ENCODE data around the gene KISS1. TPM values are rescaled to one million over a fixed set of nuclear protein-coding genes. Genes with fewer than 3 reads are reported as not detected.

The KISS1 gene
- total and polyA plus RNA-seq, 5 donors from 2014 or later: 0.59 TPM; not detected in 4

- Mint-ChIP-seq H3K27me3 (peaks cover 8% of the 10 kb centered on the region), H3K9me3 (peaks cover 0 to 9% (median 3%) of the 10 kb centered on the region in 7 donors), H3K4me3 (no peak overlapping the region)
Measured at GRCh38 chr1:204162494-204163074, 33.7 kb downstream of the KISS1 start.

GRCh38 chr1:204161609-204162493 lies 34.4 kb downstream of the KISS1 start:
- Mint-ChIP-seq H3K4me1 (no peaks in the 10 kb centered on the region), H3K4me3 (no peak overlapping the region), H3K9me3 (peaks cover 0 to 6% (median 0%) of the 10 kb centered on the region in 7 donors), H3K27ac (peak overlapping the region in 1 of 3 donors; percentile 77), H3K27me3 (peaks cover 8% of the 10 kb centered on the region), H3K36me3 (no peaks in the 10 kb centered on the region)
- Histone ChIP-seq H3K27ac (ENCODE audit: insufficient read depth, low read length, poor library complexity, severe bottlenecking) (no peak overlapping the region), H3K36me3 (ENCODE audit: control insufficient read depth, insufficient read depth, low read length) (no peaks in the 10 kb centered on the region), H3K9me3 (ENCODE audit: control insufficient read depth in 2 of 2, low read length in 2 of 2) (peaks cover 0 to 2% of the 10 kb centered on the region in 2 experiments), H3K4me3 (ENCODE audit: low read depth, low read length) (no peak overlapping the region), H3K27me3 (ENCODE audit: control insufficient read depth, insufficient read depth, low read length) (peaks cover 3% of the 10 kb centered on the region), H3K4me1 (ENCODE audit: control insufficient read depth, insufficient read depth, low read length, poor library complexity, severe bottlenecking) (no peaks in the 10 kb centered on the region)
- DNase-seq: no peak
- ATAC-seq (ENCODE audit: low read depth in 2 of 2): no peak

More at GRCh38 chr1:204162494-204163074, 33.7 kb downstream of the KISS1 start:
- peaks cover 3% of the 10 kb centered on the region for H3K27me3 ChIP-seq (ENCODE audit: control insufficient read depth, insufficient read depth, low read length)
- ATAC-seq (ENCODE audit: low read depth in 2 of 2) (peak; percentile 74 to 76), DNase-seq (peak; percentile 57 to 69 (median 59))
- no peaks in the 10 kb centered on the region for H3K36me3 ChIP-seq (ENCODE audit: control insufficient read depth, insufficient read depth, low read length)
- no peak overlapping the region for H3K4me3 ChIP-seq (ENCODE audit: low read depth, low read length)
- no peak overlapping the region for H3K27ac ChIP-seq (ENCODE audit: insufficient read depth, low read length, poor library complexity, severe bottlenecking)
- no peaks in the 10 kb centered on the region for H3K4me1 ChIP-seq (ENCODE audit: control insufficient read depth, insufficient read depth, low read length, poor library complexity, severe bottlenecking)
- H3K4me1 Mint-ChIP-seq: no peaks in the 10 kb centered on the region
- H3K36me3 Mint-ChIP-seq: no peaks in the 10 kb centered on the region
- H3K9me3 ChIP-seq (ENCODE audit: control insufficient read depth in 2 of 2, low read length in 2 of 2): peaks cover 0 to 9% of the 10 kb centered on the region in 2 experiments
- H3K27ac Mint-ChIP-seq: peak overlapping the region in 1 of 3 donors; percentile 77

- Histone ChIP-seq H3K9me3 (ENCODE audit: control insufficient read depth in 2 of 2, low read length in 2 of 2) (no peaks in the 10 kb centered on the region), H3K36me3 (ENCODE audit: control insufficient read depth, insufficient read depth, low read length) (no peaks in the 10 kb centered on the region), H3K4me1 (ENCODE audit: control insufficient read depth, insufficient read depth, low read length, poor library complexity, severe bottlenecking) (no peaks in the 10 kb centered on the region), H3K4me3 (ENCODE audit: low read depth, low read length) (no peak overlapping the region), H3K27me3 (ENCODE audit: control insufficient read depth, insufficient read depth, low read length) (peaks cover 2% of the 10 kb centered on the region), H3K27ac (ENCODE audit: insufficient read depth, low read length, poor library complexity, severe bottlenecking) (no peak overlapping the region)
- H3K27me3 Mint-ChIP-seq: peaks cover 27% of the 10 kb centered on the region
- ATAC-seq (ENCODE audit: low read depth in 2 of 2): no peak
- H3K4me3 Mint-ChIP-seq: peak overlapping the region in 1 of 4 donors; percentile 19
- peaks cover 0 to 3% (median 0%) of the 10 kb centered on the region in 7 donors for H3K9me3 Mint-ChIP-seq
- H3K36me3 Mint-ChIP-seq: no peaks in the 10 kb centered on the region
- no peak for DNase-seq
- H3K27ac Mint-ChIP-seq: no peak overlapping the region
- H3K4me1 Mint-ChIP-seq: peaks cover 0 to under 1% (median 0%) of the 10 kb centered on the region in 4 donors
Measured at GRCh38 chr1:204157962-204158361, 38.3 kb downstream of the KISS1 start.

- H3K27ac ChIP-seq (ENCODE audit: insufficient read depth, low read length, poor library complexity, severe bottlenecking): no peak overlapping the region
- ATAC-seq (ENCODE audit: low read depth in 2 of 2): no peak
- no peak overlapping the region for H3K27ac Mint-ChIP-seq
- H3K36me3 Mint-ChIP-seq: no peaks in the 10 kb centered on the region
- peaks cover 9% of the 10 kb centered on the region for H3K4me1 ChIP-seq (ENCODE audit: control insufficient read depth, insufficient read depth, low read length, poor library complexity, severe bottlenecking)
- no peak overlapping the region for H3K4me3 ChIP-seq (ENCODE audit: low read depth, low read length)
- H3K4me1 Mint-ChIP-seq: peaks cover 0 to 10% (median 0%) of the 10 kb centered on the region in 4 donors
- no peaks in the 10 kb centered on the region for H3K9me3 ChIP-seq (ENCODE audit: control insufficient read depth in 2 of 2, low read length in 2 of 2)
- peaks cover 0 to 3% (median 0%) of the 10 kb centered on the region in 7 donors for H3K9me3 Mint-ChIP-seq
- no peak for DNase-seq
- H3K27me3 Mint-ChIP-seq: peaks cover 30% of the 10 kb centered on the region
- H3K4me3 Mint-ChIP-seq: no peak overlapping the region
- H3K36me3 ChIP-seq (ENCODE audit: control insufficient read depth, insufficient read depth, low read length): no peaks in the 10 kb centered on the region
- H3K27me3 ChIP-seq (ENCODE audit: control insufficient read depth, insufficient read depth, low read length): no peaks in the 10 kb centered on the region
Measured at GRCh38 chr1:204155881-204156280, 40.4 kb downstream of the KISS1 start.

DNA sequence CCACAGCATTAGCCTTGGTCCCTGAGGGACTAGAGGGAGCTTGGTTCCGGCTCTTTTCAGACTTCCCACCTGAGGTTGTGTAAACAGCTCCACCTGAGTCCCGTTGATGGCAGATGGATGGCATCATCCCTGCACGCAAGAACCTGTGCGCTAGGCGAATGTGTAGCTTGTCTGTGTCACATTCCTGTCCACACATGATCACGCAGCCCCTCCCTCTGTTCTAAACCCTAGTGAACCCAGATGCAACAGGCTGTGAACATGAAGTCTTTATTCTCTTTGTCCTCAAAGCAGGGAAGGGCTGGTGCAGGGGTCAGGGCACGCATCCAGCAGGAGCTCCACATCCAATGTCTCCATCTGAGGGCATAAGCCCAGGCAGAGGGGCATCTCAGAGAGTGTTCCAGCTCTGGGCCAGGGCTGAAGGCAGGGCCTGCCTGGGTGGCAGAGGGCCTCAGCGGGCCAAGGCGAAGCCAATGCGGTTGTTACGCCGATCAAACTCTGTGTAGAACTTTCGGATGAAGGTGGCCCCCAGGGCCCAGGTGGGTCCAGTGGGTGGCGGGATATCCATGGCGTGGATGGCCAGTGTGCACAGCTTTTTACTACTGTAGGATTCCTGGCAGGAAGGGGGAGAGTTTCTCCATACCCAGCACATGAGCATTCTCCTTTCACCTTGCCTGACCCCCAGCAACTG lies 41.6 kb downstream of the KISS1 start:
- Histone ChIP-seq H3K9me3 (ENCODE audit: control insufficient read depth in 2 of 2, low read length in 2 of 2) (no peaks in the 10 kb centered on the region), H3K4me3 (ENCODE audit: low read depth, low read length) (no peak overlapping the region), H3K36me3 (ENCODE audit: control insufficient read depth, insufficient read depth, low read length) (no peaks in the 10 kb centered on the region), H3K27me3 (ENCODE audit: control insufficient read depth, insufficient read depth, low read length) (no peaks in the 10 kb centered on the region), H3K4me1 (ENCODE audit: control insufficient read depth, insufficient read depth, low read length, poor library complexity, severe bottlenecking) (peaks cover 9% of the 10 kb centered on the region), H3K27ac (ENCODE audit: insufficient read depth, low read length, poor library complexity, severe bottlenecking) (no peak overlapping the region)
- Mint-ChIP-seq H3K4me1 (peaks cover 0 to 18% (median 4%) of the 10 kb centered on the region in 4 donors), H3K9me3 (peaks cover 0 to 3% (median 0%) of the 10 kb centered on the region in 7 donors), H3K27ac (no peak overlapping the region), H3K27me3 (peaks cover 36% of the 10 kb centered on the region), H3K36me3 (no peaks in the 10 kb centered on the region), H3K4me3 (peak overlapping the region in 2 of 4 donors; percentile 35 to 47)
- no peak for ATAC-seq (ENCODE audit: low read depth in 2 of 2)
- DNase-seq: no peak

- Mint-ChIP-seq H3K36me3 (no peaks in the 10 kb centered on the region), H3K27ac (no peak overlapping the region), H3K27me3 (peaks cover 41% of the 10 kb centered on the region), H3K4me3 (peak overlapping the region in 1 of 4 donors; percentile 10), H3K4me1 (peaks cover 0 to 18% (median 4%) of the 10 kb centered on the region in 4 donors), H3K9me3 (peaks cover 0 to 4% (median 0%) of the 10 kb centered on the region in 7 donors)
- no peaks in the 10 kb centered on the region for H3K36me3 ChIP-seq (ENCODE audit: control insufficient read depth, insufficient read depth, low read length)
- H3K4me1 ChIP-seq (ENCODE audit: control insufficient read depth, insufficient read depth, low read length, poor library complexity, severe bottlenecking): peaks cover 9% of the 10 kb centered on the region
- H3K9me3 ChIP-seq (ENCODE audit: control insufficient read depth in 2 of 2, low read length in 2 of 2): no peaks in the 10 kb centered on the region
- DNase-seq (no peak), ATAC-seq (ENCODE audit: low read depth in 2 of 2) (no peak)
- no peaks in the 10 kb centered on the region for H3K27me3 ChIP-seq (ENCODE audit: control insufficient read depth, insufficient read depth, low read length)
- H3K4me3 ChIP-seq (ENCODE audit: low read depth, low read length): no peak overlapping the region
- H3K27ac ChIP-seq (ENCODE audit: insufficient read depth, low read length, poor library complexity, severe bottlenecking): no peak overlapping the region
Measured at GRCh38 chr1:204153667-204154066, 42.6 kb downstream of the KISS1 start.

DNA sequence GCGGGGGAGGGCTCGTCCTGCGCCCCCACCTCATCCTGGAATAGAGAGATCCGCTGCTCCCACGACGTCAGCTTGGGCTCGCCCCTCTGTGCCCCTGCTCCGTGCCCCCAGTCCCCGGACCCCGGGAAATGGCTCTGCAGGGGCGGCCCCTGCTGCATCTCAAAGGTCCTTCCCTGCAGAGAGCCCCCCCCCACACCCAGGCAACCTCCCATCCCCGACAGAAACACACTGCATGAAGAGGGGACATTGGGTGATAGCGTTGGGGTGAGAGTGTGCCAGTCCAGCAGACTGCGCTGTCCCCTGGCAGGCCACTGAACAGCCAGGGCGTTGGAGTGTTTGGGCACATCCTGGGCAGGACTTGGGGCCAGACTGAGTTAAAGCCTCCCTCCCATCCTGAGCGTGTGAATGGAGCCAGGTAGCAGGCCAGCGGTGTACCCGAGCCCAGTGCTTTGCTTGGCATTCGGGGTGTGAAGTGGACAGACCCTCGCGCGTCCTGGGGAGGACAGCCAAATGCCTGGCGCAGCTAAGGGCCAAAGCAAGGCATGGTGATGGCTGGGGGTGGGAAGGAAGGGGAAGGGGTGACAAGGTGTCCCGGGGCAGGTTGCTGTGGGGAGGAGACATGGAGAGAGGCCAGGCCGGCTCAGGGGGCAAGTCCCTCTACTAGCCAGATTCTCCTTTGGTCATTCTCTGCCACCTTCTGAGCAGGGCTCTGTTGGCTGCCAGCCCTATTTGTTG lies 43.8 kb downstream of the KISS1 start:
- Histone ChIP-seq H3K4me1 (ENCODE audit: control insufficient read depth, insufficient read depth, low read length, poor library complexity, severe bottlenecking) (peaks cover 9% of the 10 kb centered on the region), H3K4me3 (ENCODE audit: low read depth, low read length) (no peak overlapping the region), H3K36me3 (ENCODE audit: control insufficient read depth, insufficient read depth, low read length) (no peaks in the 10 kb centered on the region), H3K9me3 (ENCODE audit: control insufficient read depth in 2 of 2, low read length in 2 of 2) (no peaks in the 10 kb centered on the region), H3K27ac (ENCODE audit: insufficient read depth, low read length, poor library complexity, severe bottlenecking) (no peak overlapping the region), H3K27me3 (ENCODE audit: control insufficient read depth, insufficient read depth, low read length) (no peaks in the 10 kb centered on the region)
- H3K9me3 Mint-ChIP-seq: peaks cover 0 to 2% (median 0%) of the 10 kb centered on the region in 7 donors
- DNase-seq (no peak), ATAC-seq (ENCODE audit: low read depth in 2 of 2) (no peak)
- H3K36me3 Mint-ChIP-seq: no peaks in the 10 kb centered on the region
- no peak overlapping the region for H3K27ac Mint-ChIP-seq
- peaks cover 0 to 18% (median 4%) of the 10 kb centered on the region in 4 donors for H3K4me1 Mint-ChIP-seq
- H3K27me3 Mint-ChIP-seq: peaks cover 41% of the 10 kb centered on the region
- peak overlapping the region; percentile 68 to 82 (median 74) for H3K4me3 Mint-ChIP-seq

All from CD4-positive, CD25-positive, alpha-beta regulatory T cell (primary cell).